Endodermal cell (in vitro differentiated cells): Measurements from ENCODE around the gene RRP36. TPM values are rescaled to one million over a fixed set of nuclear protein-coding genes. Genes with fewer than 3 reads are reported as not detected.

ENCODE experiments used
- DNase-seq: peaks from one replicate; pipeline ENCODE4 v3.0.0-alpha.2; 2017
- H3K27ac ChIP-seq: 2 replicates; pipeline ENCODE4 v1.5.1; 2013; ENCODE audit warnings: mild to moderate bottlenecking, low read depth, low read length, moderate library complexity
- H3K27me3 ChIP-seq: 2 replicates; pipeline ENCODE4 v1.6.1; 2013; ENCODE audit warnings: mild to moderate bottlenecking, low read length, moderate library complexity; ENCODE audit not compliant: insufficient read depth, control insufficient read depth, poor library complexity, severe bottlenecking
- H3K36me3 ChIP-seq: 2 replicates; pipeline ENCODE4 v1.7.0; 2013; ENCODE audit warnings: mild to moderate bottlenecking, low read length, moderate library complexity; ENCODE audit not compliant: control insufficient read depth, insufficient read depth
- H3K4me1 ChIP-seq: one replicate; pipeline ENCODE4 v1.7.0; 2013; ENCODE audit warnings: low read length; ENCODE audit not compliant: control insufficient read depth, insufficient read depth
- H3K4me3 ChIP-seq: 2 replicates; pipeline ENCODE4 v1.5.1; 2013; ENCODE audit warnings: mild to moderate bottlenecking, low read length, moderate library complexity
- H3K9ac ChIP-seq: 2 replicates; pipeline ENCODE4 v1.6.1; 2013; ENCODE audit warnings: mild to moderate bottlenecking, low read length, moderate library complexity; ENCODE audit not compliant: poor library complexity, severe bottlenecking; ENCODE audit errors: extremely low read depth
- H3K9me3 ChIP-seq: 2 replicates; pipeline ENCODE4 v1.6.1; 2013; ENCODE audit warnings: mild to moderate bottlenecking, low read length, moderate library complexity; ENCODE audit not compliant: control insufficient read depth
- H3K27ac Mint-ChIP-seq: 2 replicates; pipeline ENCODE4 v1.8.0; 2020; ENCODE audit warnings: mixed read lengths
- H3K27me3 Mint-ChIP-seq: 2 replicates; pipeline ENCODE4 v1.8.0; 2021; ENCODE audit warnings: mild to moderate bottlenecking, mixed read lengths; ENCODE audit not compliant: insufficient read depth
- H3K36me3 Mint-ChIP-seq: 2 replicates; pipeline ENCODE4 v1.8.0; 2020; ENCODE audit warnings: low read depth, mixed read lengths
- H3K4me1 Mint-ChIP-seq: 2 replicates; pipeline ENCODE4 v1.8.0; 2020; ENCODE audit warnings: mixed read lengths
- H3K4me3 Mint-ChIP-seq: 2 replicates; pipeline ENCODE4 v1.8.0; 2020; ENCODE audit warnings: mild to moderate bottlenecking, moderate library complexity, mixed read lengths
- H3K9me3 Mint-ChIP-seq: 2 replicates; pipeline ENCODE4 v1.8.0; 2020; ENCODE audit warnings: mild to moderate bottlenecking, mixed read lengths
- CTCF ChIP-seq: fragments of 200-600 bp; sonication (generic); conservative IDR thresholded peaks from 2 replicates; pipeline ENCODE4 v1.5.0; 2021; ENCODE audit warnings: antibody characterized with exemption, mild to moderate bottlenecking
- WGBS, 2 experiments: methylation state at CpG; one replicate each; pipeline versions ENCODE4 v1.1.5 to v1.1.7; 2013; ENCODE audit warnings: missing lambda C conversion rate in 2 of 2, mixed read lengths in 1 of 2; ENCODE audit not compliant: insufficient coverage in 1 of 2, insufficient read length in 1 of 2; 5-methylcytosine and 5-hydroxymethylcytosine counted together
- total RNA-seq, 2 donors: library from RNA; stranded (reverse); fragmentation: NEBNext Ultra II Directional in 1 of 2; extraction: Animal tissue kit (Norgen Biotek cat#: 25700) in 1 of 2; gene quantifications; 2 replicates in 1 of 2; 3 replicates in 1 of 2; pipeline ENCODE4 v1.2.1, GENCODE V29; 2021

Gene RRP36
- total RNA-seq, 2 donors from 2014 or later: 76.9 to 80.6 TPM

- Histone ChIP-seq H3K36me3 (peaks cover 62% of the 10 kb centered on the region), H3K9me3 (no peaks in the 10 kb centered on the region), H3K27me3 (no peaks in the 10 kb centered on the region), H3K9ac (peak within 1 kb of the TSS; percentile 89), H3K4me3 (peak within 1 kb of the TSS; percentile 93), H3K27ac (peak within 1 kb of the TSS; percentile 61), H3K4me1 (peaks cover 7% of the 10 kb centered on the region)
- no peak for TF ChIP-seq CTCF
- Mint-ChIP-seq H3K9me3 (no peaks in the 10 kb centered on the region), H3K27me3 (no peaks in the 10 kb centered on the region), H3K4me1 (peaks cover 31% of the 10 kb centered on the region), H3K27ac (peak within 1 kb of the TSS; percentile 95), H3K36me3 (peaks cover 54% of the 10 kb centered on the region), H3K4me3 (peak within 1 kb of the TSS; percentile 98)
- 0% methylated on average over 20 to 44 of the region's 45 CpGs for WGBS, 2 experiments
- DNase-seq: peak; percentile 94
These were observed 32.3 kb downstream of the RRP36 start, which contains the start of gene CUL7 for GRCh38 chr6:43053545-43054205. Gene CUL7 (minus strand): TSS chr6:43053851. CDS start chr6:43052788, 1,063 bp downstream.

- 84 to 94% methylated on average over 15 to 17 of the region's 17 CpGs for WGBS, 2 experiments
- H3K4me3 ChIP-seq: peak overlapping the region; percentile 93
- peaks cover 56% of the 10 kb centered on the region for H3K36me3 ChIP-seq
- no peak for DNase-seq
- Mint-ChIP-seq H3K36me3 (peaks cover 49% of the 10 kb centered on the region), H3K4me1 (peaks cover 32% of the 10 kb centered on the region), H3K4me3 (peak overlapping the region; percentile 98), H3K9me3 (no peaks in the 10 kb centered on the region), H3K27me3 (no peaks in the 10 kb centered on the region), H3K27ac (peak overlapping the region; percentile 90)
- H3K9me3 ChIP-seq: no peaks in the 10 kb centered on the region
- no peaks in the 10 kb centered on the region for H3K27me3 ChIP-seq
- H3K9ac ChIP-seq: peak overlapping the region; percentile 39
- H3K4me1 ChIP-seq: peaks cover 7% of the 10 kb centered on the region
- H3K27ac ChIP-seq: peak overlapping the region; percentile 7
- TF ChIP-seq CTCF: no peak
These were observed 33.0 kb downstream of the RRP36 start for GRCh38 chr6:43054206-43054943.

- Mint-ChIP-seq H3K27ac (no peak overlapping the region), H3K4me1 (peaks cover 40% of the 10 kb centered on the region), H3K27me3 (no peaks in the 10 kb centered on the region), H3K4me3 (no peak overlapping the region), H3K9me3 (no peaks in the 10 kb centered on the region), H3K36me3 (peaks cover 34% of the 10 kb centered on the region)
- H3K9me3 ChIP-seq: no peaks in the 10 kb centered on the region
- no peak for TF ChIP-seq CTCF
- H3K27ac ChIP-seq: no peak overlapping the region
- no peak overlapping the region for H3K4me3 ChIP-seq
- no peaks in the 10 kb centered on the region for H3K27me3 ChIP-seq
- no peak for DNase-seq
- H3K36me3 ChIP-seq: peaks cover 40% of the 10 kb centered on the region
- WGBS, 2 experiments: 94 to 100% methylated on average over 6 to 8 of the region's 8 CpGs
- peaks cover 7% of the 10 kb centered on the region for H3K4me1 ChIP-seq
- no peak overlapping the region for H3K9ac ChIP-seq
These were observed 34.5 kb downstream of the RRP36 start for GRCh38 chr6:43055966-43056365.
